GM12878 (cell line): ENCODE measurements around the gene ABCA4.

Experiments used
- BHLHE40 ChIP-seq, 2 experiments: fragments of 450-650 bp in 1 of 2; IDR thresholded peaks; 2 replicates each; pipeline ENCODE4 v1.6.1; 2011 to 2017; ENCODE audit warnings: low read depth in 2 of 2, borderline replicate concordance in 1 of 2, improper control_type of control experiment in 1 of 2, low read length in 1 of 2, mild to moderate bottlenecking in 1 of 2
- HDAC2 ChIP-seq: fragments of 200-600 bp; sonication (generic); IDR thresholded peaks from 2 replicates; pipeline ENCODE4 v1.6.1; 2017
- JUND ChIP-seq: IDR thresholded peaks from 2 replicates; pipeline ENCODE4 v1.6.1; 2012; ENCODE audit warnings: low read depth, mild to moderate bottlenecking, low read length, improper control_type of control experiment, moderate library complexity
- SRF ChIP-seq, 2 experiments: IDR thresholded peaks; 2 replicates each; pipeline ENCODE4 v1.6.1; 2011; ENCODE audit warnings: low read depth in 2 of 2, low read length in 2 of 2, mild to moderate bottlenecking in 1 of 2, moderate library complexity in 1 of 2
- TAF1 ChIP-seq: IDR thresholded peaks from 2 replicates; pipeline ENCODE4 v1.6.1; 2011; ENCODE audit warnings: mild to moderate bottlenecking, low read depth, low read length, borderline replicate concordance
- TF ChIP-seq, protein P1 (sequence below), 3 experiments: IDR thresholded peaks in 2 of 3; conservative IDR thresholded peaks in 1 of 3; 2 replicates each; pipeline ENCODE4 v1.5.1; 2011; ENCODE audit warnings: low read depth in 3 of 3, low read length in 3 of 3, mild to moderate bottlenecking in 3 of 3, control low read depth in 2 of 3, moderate library complexity in 2 of 3, inconsistent platforms in 1 of 3, mixed read lengths in 1 of 3; ENCODE audit not compliant: control insufficient read depth in 2 of 3, insufficient read depth in 1 of 3; ENCODE audit errors: extremely low read depth in 1 of 3
- TF ChIP-seq, protein P2 (sequence below): IDR thresholded peaks from 2 replicates; pipeline ENCODE4 v1.6.1; 2012; ENCODE audit warnings: low read depth, low read length, improper control_type of control experiment
- TF ChIP-seq, protein P3 (sequence below): IDR thresholded peaks from 2 replicates; pipeline ENCODE4 v1.6.1; 2012; ENCODE audit warnings: low read depth, low read length, improper control_type of control experiment
- TF ChIP-seq, protein P4 (sequence below): IDR thresholded peaks from 2 replicates; pipeline ENCODE4 v1.6.1; 2012; ENCODE audit warnings: mild to moderate bottlenecking, low read depth, low read length

DNA sequence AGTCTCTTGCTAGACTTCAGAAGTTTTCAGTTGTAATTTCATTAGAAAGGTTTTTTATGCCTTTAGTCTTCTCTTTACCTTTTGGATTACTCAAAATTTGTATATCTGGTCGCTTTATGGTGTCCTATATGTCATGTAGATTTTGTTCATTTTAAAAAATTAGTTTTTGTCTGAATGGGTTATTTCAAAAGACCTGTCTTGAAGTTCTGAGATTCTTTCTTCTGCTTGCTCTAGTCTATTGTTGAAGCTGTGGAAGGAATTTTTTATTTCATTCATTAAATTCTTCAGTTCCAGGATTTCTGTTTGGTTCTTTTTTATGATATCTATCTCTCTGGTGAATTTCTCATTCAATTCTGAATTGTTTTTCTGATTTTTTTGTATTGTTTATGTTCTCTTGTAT, 165.2 kb downstream of the ABCA4 start:
- TF ChIP-seq, protein P1, sequence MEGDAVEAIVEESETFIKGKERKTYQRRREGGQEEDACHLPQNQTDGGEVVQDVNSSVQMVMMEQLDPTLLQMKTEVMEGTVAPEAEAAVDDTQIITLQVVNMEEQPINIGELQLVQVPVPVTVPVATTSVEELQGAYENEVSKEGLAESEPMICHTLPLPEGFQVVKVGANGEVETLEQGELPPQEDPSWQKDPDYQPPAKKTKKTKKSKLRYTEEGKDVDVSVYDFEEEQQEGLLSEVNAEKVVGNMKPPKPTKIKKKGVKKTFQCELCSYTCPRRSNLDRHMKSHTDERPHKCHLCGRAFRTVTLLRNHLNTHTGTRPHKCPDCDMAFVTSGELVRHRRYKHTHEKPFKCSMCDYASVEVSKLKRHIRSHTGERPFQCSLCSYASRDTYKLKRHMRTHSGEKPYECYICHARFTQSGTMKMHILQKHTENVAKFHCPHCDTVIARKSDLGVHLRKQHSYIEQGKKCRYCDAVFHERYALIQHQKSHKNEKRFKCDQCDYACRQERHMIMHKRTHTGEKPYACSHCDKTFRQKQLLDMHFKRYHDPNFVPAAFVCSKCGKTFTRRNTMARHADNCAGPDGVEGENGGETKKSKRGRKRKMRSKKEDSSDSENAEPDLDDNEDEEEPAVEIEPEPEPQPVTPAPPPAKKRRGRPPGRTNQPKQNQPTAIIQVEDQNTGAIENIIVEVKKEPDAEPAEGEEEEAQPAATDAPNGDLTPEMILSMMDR (IDR thresholded peaks at IDR 0.05 in 2 of 3, conservative IDR thresholded peaks at IDR 0.05 in 1 of 3; ENCODE audit: control insufficient read depth in 2 of 3, extremely low read depth in 1 of 3, insufficient read depth in 1 of 3, low read depth in 3 of 3, low read length in 3 of 3) = no peak
- TF ChIP-seq, protein P2, sequence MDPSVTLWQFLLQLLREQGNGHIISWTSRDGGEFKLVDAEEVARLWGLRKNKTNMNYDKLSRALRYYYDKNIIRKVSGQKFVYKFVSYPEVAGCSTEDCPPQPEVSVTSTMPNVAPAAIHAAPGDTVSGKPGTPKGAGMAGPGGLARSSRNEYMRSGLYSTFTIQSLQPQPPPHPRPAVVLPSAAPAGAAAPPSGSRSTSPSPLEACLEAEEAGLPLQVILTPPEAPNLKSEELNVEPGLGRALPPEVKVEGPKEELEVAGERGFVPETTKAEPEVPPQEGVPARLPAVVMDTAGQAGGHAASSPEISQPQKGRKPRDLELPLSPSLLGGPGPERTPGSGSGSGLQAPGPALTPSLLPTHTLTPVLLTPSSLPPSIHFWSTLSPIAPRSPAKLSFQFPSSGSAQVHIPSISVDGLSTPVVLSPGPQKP = no peak
- TF ChIP-seq JUND (no peak), BHLHE40 (IDR thresholded peaks at IDR 0.05; ENCODE audit: borderline replicate concordance in 1 of 2, low read depth in 2 of 2, low read length in 1 of 2) (no peak), HDAC2 (no peak), SRF (IDR thresholded peaks at IDR 0.05; ENCODE audit: low read depth in 2 of 2, low read length in 2 of 2) (no peak), TAF1 (no peak)
- TF ChIP-seq, protein P3, sequence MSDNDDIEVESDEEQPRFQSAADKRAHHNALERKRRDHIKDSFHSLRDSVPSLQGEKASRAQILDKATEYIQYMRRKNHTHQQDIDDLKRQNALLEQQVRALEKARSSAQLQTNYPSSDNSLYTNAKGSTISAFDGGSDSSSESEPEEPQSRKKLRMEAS = no peak
- TF ChIP-seq, protein P4, sequence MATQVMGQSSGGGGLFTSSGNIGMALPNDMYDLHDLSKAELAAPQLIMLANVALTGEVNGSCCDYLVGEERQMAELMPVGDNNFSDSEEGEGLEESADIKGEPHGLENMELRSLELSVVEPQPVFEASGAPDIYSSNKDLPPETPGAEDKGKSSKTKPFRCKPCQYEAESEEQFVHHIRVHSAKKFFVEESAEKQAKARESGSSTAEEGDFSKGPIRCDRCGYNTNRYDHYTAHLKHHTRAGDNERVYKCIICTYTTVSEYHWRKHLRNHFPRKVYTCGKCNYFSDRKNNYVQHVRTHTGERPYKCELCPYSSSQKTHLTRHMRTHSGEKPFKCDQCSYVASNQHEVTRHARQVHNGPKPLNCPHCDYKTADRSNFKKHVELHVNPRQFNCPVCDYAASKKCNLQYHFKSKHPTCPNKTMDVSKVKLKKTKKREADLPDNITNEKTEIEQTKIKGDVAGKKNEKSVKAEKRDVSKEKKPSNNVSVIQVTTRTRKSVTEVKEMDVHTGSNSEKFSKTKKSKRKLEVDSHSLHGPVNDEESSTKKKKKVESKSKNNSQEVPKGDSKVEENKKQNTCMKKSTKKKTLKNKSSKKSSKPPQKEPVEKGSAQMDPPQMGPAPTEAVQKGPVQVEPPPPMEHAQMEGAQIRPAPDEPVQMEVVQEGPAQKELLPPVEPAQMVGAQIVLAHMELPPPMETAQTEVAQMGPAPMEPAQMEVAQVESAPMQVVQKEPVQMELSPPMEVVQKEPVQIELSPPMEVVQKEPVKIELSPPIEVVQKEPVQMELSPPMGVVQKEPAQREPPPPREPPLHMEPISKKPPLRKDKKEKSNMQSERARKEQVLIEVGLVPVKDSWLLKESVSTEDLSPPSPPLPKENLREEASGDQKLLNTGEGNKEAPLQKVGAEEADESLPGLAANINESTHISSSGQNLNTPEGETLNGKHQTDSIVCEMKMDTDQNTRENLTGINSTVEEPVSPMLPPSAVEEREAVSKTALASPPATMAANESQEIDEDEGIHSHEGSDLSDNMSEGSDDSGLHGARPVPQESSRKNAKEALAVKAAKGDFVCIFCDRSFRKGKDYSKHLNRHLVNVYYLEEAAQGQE = no peak
